K562 (cell line): ENCODE results near the gene TMSB4X. TPM values are rescaled to one million over a fixed set of nuclear protein-coding genes. Genes with fewer than 3 reads are reported as not detected.

Experiments
- ATAC-seq: fragments of 200-7000 bp; cut with Tn5 transposase; 3 replicates; pipeline ENCODE4 v1.9.1; 2020; ENCODE audit warnings: moderate library complexity
- BruUV-seq: library from RNA; stranded (reverse); fragments of 400-500 nt; replicated peaks from 2 replicates; lab custom pipeline; 2021; lab: Mats Ljungman, UMichigan
- CTCF ChIA-PET: fragments of 300-600 bp; formaldehyde crosslinking; extraction: SDS; loops from one replicate; lab custom pipeline; 2021; ENCODE audit warnings: low intra/inter-chr PET ratio; lab: Yijun Ruan, JAX
- POLR2A ChIA-PET: fragments of 300-600, 350-650 bp; sonication (Branson Sonifier 250); formaldehyde crosslinking; extraction: SDS; loops from one replicate; lab custom pipeline; 2021; ENCODE audit warnings: antibody characterized with exemption, inconsistent platforms; lab: Yijun Ruan, JAX
- DNase-seq, 4 experiments: peaks; one replicate each; pipeline versions ENCODE4 v3.0.0 to v3.0.0-alpha.2; 2011 to 2018; ENCODE audit warnings: low spot score in 3 of 4, mixed read lengths in 3 of 4; ENCODE audit errors: extremely low read depth in 1 of 4
- FAIRE-seq: peaks from 2 replicates; lab custom pipeline; 2011; peaks lifted over from hg19 to GRCh38; lab: Jason Lieb, UNC
- H2AFZ ChIP-seq: 2 replicates; pipeline ENCODE4 v1.6.0; 2011; ENCODE audit warnings: low read depth, low read length, control low read depth, inconsistent platforms
- H3K27ac ChIP-seq: fragments of 200-600 bp; 3 replicates; pipeline ENCODE4 v1.8.0; 2011; ENCODE audit warnings: low read depth, mild to moderate bottlenecking, control low read depth, inconsistent platforms, low read length, moderate library complexity, mixed read lengths; ENCODE audit errors: extremely low read depth
- H3K27me3 ChIP-seq, 2 experiments: fragments of 300-600 bp in 1 of 2; 2 replicates in 1 of 2; 3 replicates in 1 of 2; pipeline versions ENCODE4 v1.6.0 to v1.8.0; 2011; ENCODE audit warnings: inconsistent platforms in 2 of 2, low read length in 2 of 2, mild to moderate bottlenecking in 1 of 2, mixed read lengths in 1 of 2, moderate library complexity in 1 of 2; ENCODE audit not compliant: control insufficient read depth in 2 of 2, insufficient read depth in 2 of 2
- H3K36me3 ChIP-seq: fragments of 300-600 bp; 3 replicates; pipeline ENCODE4 v1.8.0; 2011; ENCODE audit warnings: mild to moderate bottlenecking, low read length, inconsistent platforms; ENCODE audit not compliant: control insufficient read depth, insufficient read depth
- H3K4me1 ChIP-seq, 2 experiments: fragments of 200-600 bp in 1 of 2; replicated peaks in 1 of 2; 2 replicates in 1 of 2; 3 replicates in 1 of 2; pipeline versions ENCODE4 v1.5.1 to v1.8.0; 2011; ENCODE audit warnings: inconsistent platforms in 2 of 2, low read length in 2 of 2, mild to moderate bottlenecking in 1 of 2, mixed read lengths in 1 of 2, moderate library complexity in 1 of 2; ENCODE audit not compliant: control insufficient read depth in 2 of 2, insufficient read depth in 2 of 2
- H3K4me2 ChIP-seq: 2 replicates; pipeline ENCODE4 v1.6.1; 2011; ENCODE audit warnings: low read length, control low read depth, inconsistent platforms, mixed read lengths; ENCODE audit not compliant: insufficient read depth
- H3K4me3 ChIP-seq: fragments of 200-600 bp; sonication (generic), shearing (Covaris generic); 2 replicates; pipeline ENCODE4 v1.5.1; 2016; ENCODE audit warnings: control low read depth, inconsistent platforms
- H3K79me2 ChIP-seq: fragments of 200-600 bp; 3 replicates; pipeline ENCODE4 v1.8.0; 2011; ENCODE audit warnings: low read length, inconsistent platforms; ENCODE audit not compliant: control insufficient read depth, insufficient read depth
- H3K9ac ChIP-seq, 2 experiments: 2 replicates each; pipeline versions ENCODE4 v1.6.0 to v1.6.1; 2011; ENCODE audit warnings: low read depth in 2 of 2, low read length in 2 of 2, control low read depth in 1 of 2, inconsistent platforms in 1 of 2, mild to moderate bottlenecking in 1 of 2, mixed read lengths in 1 of 2; ENCODE audit not compliant: insufficient read depth in 1 of 2
- H3K9me1 ChIP-seq: one replicate; pipeline ENCODE4 v1.6.0; 2011; ENCODE audit warnings: inconsistent platforms, mild to moderate bottlenecking, low read length, moderate library complexity; ENCODE audit not compliant: control insufficient read depth, insufficient read depth
- H3K9me3 ChIP-seq: replicated peaks from 2 replicates; pipeline ENCODE4 v1.5.1; 2011; ENCODE audit warnings: low read depth, low read length, inconsistent platforms; ENCODE audit not compliant: control insufficient read depth, insufficient read depth
- H4K20me1 ChIP-seq: replicated peaks from 2 replicates; pipeline ENCODE4 v1.6.1; 2011; ENCODE audit warnings: low read length, inconsistent platforms, mixed read lengths; ENCODE audit not compliant: control insufficient read depth, insufficient read depth
- CC2D1A ChIP-seq: fragments of 450-650 bp; IDR thresholded peaks from 2 replicates; pipeline ENCODE4 v1.6.1; 2017; ENCODE audit warnings: mild to moderate bottlenecking
- HMG20B ChIP-seq: fragments of 250-450 bp; sonication (Bioruptor Pico); IDR thresholded peaks from 2 replicates; pipeline ENCODE4 v1.5.0; 2021; ENCODE audit warnings: mild to moderate bottlenecking
- HNRNPH1 ChIP-seq: fragments of 200-400 bp; formaldehyde crosslinking; optimal IDR thresholded peaks from 2 replicates; pipeline ENCODE3; 2017; ENCODE audit warnings: low read depth, mild to moderate bottlenecking, low read length, moderate library complexity
- KAT2B ChIP-seq: IDR thresholded peaks from one replicate; pipeline ENCODE4 v1.6.1; 2012; ENCODE audit warnings: low read depth, mild to moderate bottlenecking, control low read depth, inconsistent platforms, low read length, moderate library complexity
- MEF2A ChIP-seq: IDR thresholded peaks from 2 replicates; pipeline ENCODE4 v1.6.1; 2011; ENCODE audit warnings: low read depth, mild to moderate bottlenecking, low read length, moderate library complexity; ENCODE audit not compliant: control insufficient read depth
- MXI1 ChIP-seq: IDR thresholded peaks from 2 replicates; pipeline ENCODE4 v1.6.1; 2011; ENCODE audit warnings: low read depth, mild to moderate bottlenecking, improper control_type of control experiment, low read length
- NFRKB ChIP-seq: fragments of 450-650 bp; IDR thresholded peaks from 2 replicates; pipeline ENCODE4 v1.6.1; 2016; ENCODE audit warnings: low read depth
- POLR3G ChIP-seq: IDR thresholded peaks from 2 replicates; pipeline ENCODE4 v1.6.1; 2011; ENCODE audit not compliant: insufficient read length, insufficient replicate concordance; ENCODE audit errors: extremely low read depth
- SAFB ChIP-seq: fragments of 200-400 bp; formaldehyde crosslinking; IDR thresholded peaks from 2 replicates; pipeline ENCODE4 v1.6.1; 2017; ENCODE audit warnings: low read depth, low read length, borderline replicate concordance
- TFAM ChIP-seq: fragments of 250-450 bp; sonication (Bioruptor Pico); conservative IDR thresholded peaks from 2 replicates; pipeline ENCODE4 v1.5.0; 2021; ENCODE audit warnings: mild to moderate bottlenecking, moderate library complexity
- YY1 ChIP-seq, 3 experiments: IDR thresholded peaks; 2 replicates each; pipeline ENCODE4 v1.6.1; 2011; ENCODE audit warnings: low read length in 2 of 3, mild to moderate bottlenecking in 2 of 3, moderate library complexity in 2 of 3, borderline replicate concordance in 1 of 3, control low read depth in 1 of 3, low read depth in 1 of 3; ENCODE audit not compliant: insufficient read depth in 3 of 3, insufficient replicate concordance in 2 of 3, control insufficient read depth in 1 of 3, insufficient read length in 1 of 3; ENCODE audit errors: extremely low read depth in 1 of 3
- ZNF3 ChIP-seq: fragments of 250-450 bp; sonication (Bioruptor Pico); IDR thresholded peaks from 2 replicates; pipeline ENCODE4 v1.5.0; 2021; ENCODE audit warnings: mild to moderate bottlenecking, moderate library complexity
- ZNF764 ChIP-seq: fragments of 250-450 bp; sonication (Bioruptor Pico); IDR thresholded peaks from 2 replicates; pipeline ENCODE4 v1.4.0; 2020; ENCODE audit warnings: low read depth, mild to moderate bottlenecking, moderate library complexity
- WGBS: fragments of 100-300 bp; shearing (Covaris generic); methylation state at CpG from one replicate; pipeline ENCODE4 v1.1.6; 2016; ENCODE audit warnings: low coverage, mixed read lengths; ENCODE audit not compliant: insufficient coverage; ENCODE audit errors: missing lambda C conversion rate; 5-methylcytosine and 5-hydroxymethylcytosine counted together
- in situ Hi-C: fragments of 300-500 bp; cut with MboI; formaldehyde crosslinking; loops from 4 replicates; pipeline ENCODE4 v1.15.0; 2018; ENCODE audit warnings: inconsistent platforms, mixed read lengths
- intact Hi-C: fragments of 100-400 bp; cut with micrococcal nuclease; formaldehyde crosslinking; loops from 2 replicates; pipeline ENCODE4 v1.14.2; 2022
- polyA plus RNA-seq, 8 experiments: library from polyadenylated mRNA; depleted of rRNA in 4 of 8; stranded (reverse) in 5 of 8; unstranded in 3 of 8; fragments of >200 nt; fragmentation: Nextera tagmentation in 2 of 8; fragmentation: Illumina TruSeq in 1 of 8; extraction: Ambion mirVana in 2 of 8; extraction: Trizol in 1 of 8; gene quantifications; 2 replicates each; pipeline versions ENCODE4 v1.2.1 to v1.2.3, GENCODE V29; 2011 to 2014; ENCODE audit warnings: inconsistent platforms in 1 of 8, missing spikeins in 1 of 8
- total RNA-seq, 7 experiments: library from RNA; depleted of rRNA in 6 of 7; stranded (reverse); fragments of >200 nt in 6 of 7; fragmentation: Illumina TruSeq in 2 of 7; extraction: Trizol in 2 of 7; gene quantifications; 2 replicates each; pipeline versions ENCODE4 v1.2.1 to v1.2.3, GENCODE V29; 2011 to 2021; ENCODE audit warnings: low replicate concordance in 1 of 7
- TF ChIP-seq, protein P1 (sequence below): fragments of 250-450 bp; sonication (Bioruptor Pico); IDR thresholded peaks from 2 replicates; pipeline ENCODE4 v1.8.0; 2022; ENCODE audit warnings: moderate library complexity, mild to moderate bottlenecking, inconsistent platforms
- TF ChIP-seq, protein P2 (sequence below): fragments of 250-450 bp; sonication (Bioruptor Pico); IDR thresholded peaks from 2 replicates; pipeline ENCODE4 v1.8.0; 2022; ENCODE audit warnings: moderate library complexity, mild to moderate bottlenecking, inconsistent platforms

TMSB4X gene
- total and polyA plus RNA-seq, 9 of the 15 experiments (the other 6 are each of a cell fraction or from before 2014, with no cell fraction given), result 1,035 to 2,035 (median 1,529) TPM

DNA sequence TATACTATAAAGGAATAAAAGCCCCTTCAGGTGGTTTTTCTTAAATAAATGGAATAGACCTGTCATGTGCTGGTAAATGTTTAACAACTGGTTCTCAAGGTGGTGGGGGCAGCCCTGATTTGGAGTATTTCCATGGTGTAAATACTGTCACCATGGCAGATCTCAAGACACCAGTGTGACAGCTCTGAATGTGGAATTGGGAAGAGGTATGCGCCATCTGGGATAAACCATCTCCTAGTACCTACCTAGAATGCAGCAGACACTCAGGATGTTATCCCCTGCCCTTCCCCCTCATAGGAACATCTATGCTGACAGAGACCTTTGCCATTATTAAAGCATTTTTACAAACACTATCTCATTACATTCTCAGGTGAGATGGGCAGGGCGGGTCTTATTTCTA lies 26.4 kb upstream of the TMSB4X start:
- WGBS, result 68% methylated on average over 2 of the region's 2 CpGs
- Histone ChIP-seq H2AFZ (no peak overlapping the region), H3K36me3 (no peaks in the 10 kb centered on the region; the same call in 2 of the 3 replicates), H3K9me1 (no peaks in the 10 kb centered on the region), H3K9ac (no peak overlapping the region), H3K27ac (no peak overlapping the region), H3K4me1 (peaks cover 5 to 55% of the 10 kb centered on the region in 2 experiments; a peak in 4 of 5 replicates), H3K4me3 (no peak overlapping the region), H4K20me1 (no peaks in the 10 kb centered on the region), H3K4me2 (no peak overlapping the region)
- ATAC-seq, result no peak
- CTCF ChIA-PET, result interaction anchor here (0.8 kb wide), 1 partner anchor 26 kb away, joined by 4 read pairs; no protein-coding TSS in a partner anchor
- no TSS peak for BruUV-seq
- TF ChIP-seq MXI1 (no peak), MEF2A (no peak), HNRNPH1 (no peak), TFAM (CRISPR knock-in tag) (no peak), POLR3G (no peak), ZNF3 (no peak), YY1 (IDR thresholded peaks at IDR 0.05; ENCODE audit: borderline replicate concordance in 1 of 3, control insufficient read depth in 1 of 3, extremely low read depth in 1 of 3, insufficient read depth in 3 of 3, insufficient read length in 1 of 3, insufficient replicate concordance in 2 of 3, low read depth in 1 of 3, low read length in 2 of 3) (no peak), KAT2B (no peak), NFRKB (no peak), CC2D1A (no peak), HMG20B (CRISPR knock-in tag) (no peak), ZNF764 (no peak), SAFB (no peak)
- TF ChIP-seq, protein P1, sequence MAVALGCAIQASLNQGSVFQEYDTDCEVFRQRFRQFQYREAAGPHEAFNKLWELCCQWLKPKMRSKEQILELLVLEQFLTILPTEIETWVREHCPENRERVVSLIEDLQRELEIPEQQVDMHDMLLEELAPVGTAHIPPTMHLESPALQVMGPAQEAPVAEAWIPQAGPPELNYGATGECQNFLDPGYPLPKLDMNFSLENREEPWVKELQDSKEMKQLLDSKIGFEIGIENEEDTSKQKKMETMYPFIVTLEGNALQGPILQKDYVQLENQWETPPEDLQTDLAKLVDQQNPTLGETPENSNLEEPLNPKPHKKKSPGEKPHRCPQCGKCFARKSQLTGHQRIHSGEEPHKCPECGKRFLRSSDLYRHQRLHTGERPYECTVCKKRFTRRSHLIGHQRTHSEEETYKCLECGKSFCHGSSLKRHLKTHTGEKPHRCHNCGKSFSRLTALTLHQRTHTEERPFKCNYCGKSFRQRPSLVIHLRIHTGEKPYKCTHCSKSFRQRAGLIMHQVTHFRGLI (CRISPR knock-in tag), result no peak
- TF ChIP-seq, protein P2, sequence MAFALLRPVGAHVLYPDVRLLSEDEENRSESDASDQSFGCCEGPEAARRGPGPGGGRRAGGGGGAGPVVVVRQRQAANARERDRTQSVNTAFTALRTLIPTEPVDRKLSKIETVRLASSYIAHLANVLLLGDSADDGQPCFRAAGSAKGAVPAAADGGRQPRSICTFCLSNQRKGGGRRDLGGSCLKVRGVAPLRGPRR, result no peak
- TF ChIP-seq, all 486 proteins: peak for 0
- Histone ChIP-seq H3K27me3 (no peaks in the 10 kb centered on the region), H3K9me3 (no peaks in the 10 kb centered on the region), H3K79me2 (no peaks in the 10 kb centered on the region; the same call in 2 of the 3 replicates)
- in situ Hi-C loops (no loop called here), intact Hi-C loops (no loop called here)
- DNase-seq (no peak), FAIRE-seq (no peak)
- POLR2A ChIA-PET, result no interaction called here
